Calu3 (cell line): Measurements from ENCODE around the gene ST6GALNAC6. TPM values are rescaled to one million over a fixed set of nuclear protein-coding genes. Genes with fewer than 3 reads are reported as not detected.
A peak's percentile ranks its signal among the peaks of the same experiment; 100 is the strongest.

Experiments
- BruUV-seq: library from RNA; stranded (reverse); fragments of 400-500 nt; replicated peaks from 2 replicates; lab custom pipeline; 2021; lab: Mats Ljungman, UMichigan
- CTCF ChIA-PET: fragments of 300-600 bp; sonication (Branson Sonifier 250); formaldehyde crosslinking; loops from one replicate; lab custom pipeline; 2022; ENCODE audit warnings: antibody characterized with exemption; lab: Charles Lee
- DNase-seq: peaks from one replicate; pipeline ENCODE4 v3.0.0; 2022
- H3K27ac Mint-ChIP-seq: one replicate; pipeline ENCODE4 v1.8.0; 2022; ENCODE audit warnings: mixed read lengths; ENCODE audit not compliant: unreplicated experiment
- H3K27me3 Mint-ChIP-seq: one replicate; pipeline ENCODE4 v1.8.0; 2022; ENCODE audit warnings: mixed read lengths; ENCODE audit not compliant: unreplicated experiment
- H3K36me3 Mint-ChIP-seq: one replicate; pipeline ENCODE4 v1.8.0; 2022; ENCODE audit warnings: mild to moderate bottlenecking, moderate library complexity, mixed read lengths; ENCODE audit not compliant: insufficient read depth, unreplicated experiment
- H3K4me1 Mint-ChIP-seq: one replicate; pipeline ENCODE4 v1.8.0; 2022; ENCODE audit warnings: mild to moderate bottlenecking, low read depth, mixed read lengths; ENCODE audit not compliant: unreplicated experiment
- H3K4me3 Mint-ChIP-seq: one replicate; pipeline ENCODE4 v1.8.0; 2022; ENCODE audit warnings: mild to moderate bottlenecking, low read depth, moderate library complexity, mixed read lengths; ENCODE audit not compliant: unreplicated experiment
- H3K9me3 Mint-ChIP-seq: one replicate; pipeline ENCODE4 v1.8.0; 2022; ENCODE audit warnings: low read depth, mixed read lengths; ENCODE audit not compliant: unreplicated experiment
- intact Hi-C: fragments of 100-400 bp; cut with micrococcal nuclease; formaldehyde crosslinking; loops from one replicate; pipeline ENCODE4 v1.10.0; 2022; ENCODE audit not compliant: unreplicated experiment
- total RNA-seq: library from RNA; stranded (reverse); gene quantifications from 2 replicates; pipeline ENCODE4 v1.2.3, GENCODE V29; 2022
- TF ChIP-seq, protein P1 (sequence below): fragments of 200-600 bp; IDR thresholded peaks from one replicate; pipeline ENCODE4 v1.8.0; 2022; ENCODE audit warnings: antibody characterized with exemption; ENCODE audit not compliant: unreplicated experiment

Gene ST6GALNAC6
- total RNA-seq, 1 experiment from 2014 or later, result 9.1 TPM

DNA sequence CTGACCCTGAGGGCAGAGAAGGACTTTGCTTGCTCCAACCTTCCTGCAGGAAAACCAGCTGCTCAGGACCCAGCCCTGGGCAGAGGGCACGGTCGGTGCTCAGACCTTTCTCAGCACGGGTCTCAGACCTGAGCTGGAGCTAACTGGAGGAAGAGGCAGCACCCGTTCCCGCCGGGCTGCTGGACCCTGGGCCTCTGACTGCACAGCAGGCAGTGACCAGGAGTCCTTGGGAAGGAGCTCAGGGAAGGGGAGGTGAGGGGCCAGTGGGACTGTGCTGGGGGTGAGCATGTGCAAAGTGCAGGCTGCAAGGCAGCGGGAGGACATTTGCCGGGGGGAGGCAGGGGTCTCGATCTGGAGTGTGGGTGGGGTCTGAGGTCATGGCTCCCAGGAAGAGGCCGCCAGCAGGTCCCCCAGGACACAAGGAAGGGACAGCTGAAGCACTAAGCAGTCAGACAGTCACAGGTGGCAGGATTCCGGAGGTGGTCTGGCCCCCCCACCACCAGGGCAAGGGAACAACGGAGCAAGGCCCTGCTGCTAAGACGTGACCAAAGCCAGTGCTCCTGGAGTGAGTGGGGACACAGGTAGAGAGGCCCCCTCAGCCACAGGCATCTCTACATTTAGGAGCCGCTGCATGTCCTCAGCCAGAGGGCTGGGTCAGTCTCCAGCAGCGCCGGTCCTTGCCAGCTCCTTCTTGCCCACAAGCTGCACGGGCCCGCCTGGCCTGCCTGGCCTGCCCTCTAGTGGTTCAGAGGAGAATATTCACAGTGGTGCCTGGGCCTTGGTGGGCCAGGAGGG is 43.0 kb upstream of the ST6GALNAC6 start:
- Mint-ChIP-seq H3K4me1 (peaks cover 16% of the 10 kb centered on the region), H3K36me3 (peaks cover 61% of the 10 kb centered on the region), H3K27me3 (no peaks in the 10 kb centered on the region), H3K4me3 (no peak overlapping the region), H3K27ac (peak overlapping the region; percentile 4), H3K9me3 (no peaks in the 10 kb centered on the region)
- intact Hi-C loops, result loop anchor here (1.0 kb wide), 1 partner anchor 93 kb away; no protein-coding TSS in a partner anchor
- DNase-seq, result peak; percentile 53
- no TSS peak for BruUV-seq
- CTCF ChIA-PET, result interaction anchor here (0.6 to 2.5 kb wide), 5 partner anchors 10 to 335 kb away, joined by 3 to 16 read pairs (median 3); no protein-coding TSS in a partner anchor
- TF ChIP-seq, protein P1, sequence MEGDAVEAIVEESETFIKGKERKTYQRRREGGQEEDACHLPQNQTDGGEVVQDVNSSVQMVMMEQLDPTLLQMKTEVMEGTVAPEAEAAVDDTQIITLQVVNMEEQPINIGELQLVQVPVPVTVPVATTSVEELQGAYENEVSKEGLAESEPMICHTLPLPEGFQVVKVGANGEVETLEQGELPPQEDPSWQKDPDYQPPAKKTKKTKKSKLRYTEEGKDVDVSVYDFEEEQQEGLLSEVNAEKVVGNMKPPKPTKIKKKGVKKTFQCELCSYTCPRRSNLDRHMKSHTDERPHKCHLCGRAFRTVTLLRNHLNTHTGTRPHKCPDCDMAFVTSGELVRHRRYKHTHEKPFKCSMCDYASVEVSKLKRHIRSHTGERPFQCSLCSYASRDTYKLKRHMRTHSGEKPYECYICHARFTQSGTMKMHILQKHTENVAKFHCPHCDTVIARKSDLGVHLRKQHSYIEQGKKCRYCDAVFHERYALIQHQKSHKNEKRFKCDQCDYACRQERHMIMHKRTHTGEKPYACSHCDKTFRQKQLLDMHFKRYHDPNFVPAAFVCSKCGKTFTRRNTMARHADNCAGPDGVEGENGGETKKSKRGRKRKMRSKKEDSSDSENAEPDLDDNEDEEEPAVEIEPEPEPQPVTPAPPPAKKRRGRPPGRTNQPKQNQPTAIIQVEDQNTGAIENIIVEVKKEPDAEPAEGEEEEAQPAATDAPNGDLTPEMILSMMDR, result peak; percentile 69

DNA sequence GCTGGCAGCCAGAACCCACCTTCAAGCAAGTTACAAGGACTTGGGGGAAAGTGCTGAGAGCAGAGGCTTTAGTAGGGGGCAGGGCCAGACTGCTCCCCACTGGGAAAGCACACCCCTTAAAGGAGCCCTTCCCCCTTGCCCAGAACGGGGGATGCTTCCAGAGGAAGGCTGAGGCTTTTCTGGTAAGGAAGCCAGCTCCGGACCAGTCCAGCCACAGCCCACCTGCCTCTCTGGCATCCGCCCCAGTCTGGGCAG is 42.5 kb upstream of the ST6GALNAC6 start:
- H3K9me3 Mint-ChIP-seq, result no peaks in the 10 kb centered on the region
- H3K27ac Mint-ChIP-seq, result no peak overlapping the region
- CTCF ChIA-PET, result interaction anchor here (1.0 kb wide), 1 partner anchor 10 kb away, joined by 3 read pairs; no protein-coding TSS in a partner anchor
- intact Hi-C loops, result no loop called here
- peaks cover 63% of the 10 kb centered on the region for H3K36me3 Mint-ChIP-seq
- BruUV-seq, result no TSS peak
- no peak for DNase-seq
- H3K27me3 Mint-ChIP-seq, result no peaks in the 10 kb centered on the region
- H3K4me3 Mint-ChIP-seq, result no peak overlapping the region
- H3K4me1 Mint-ChIP-seq, result peaks cover 21% of the 10 kb centered on the region
- TF ChIP-seq, protein P1, result no peak

- intact Hi-C loops, result no loop called here
- TF ChIP-seq, protein P1, result no peak
- no peak overlapping the region for H3K27ac Mint-ChIP-seq
- peaks cover 27% of the 10 kb centered on the region for H3K4me1 Mint-ChIP-seq
- BruUV-seq, result no TSS peak
- CTCF ChIA-PET, result interaction anchor here (0.5 kb wide), 1 partner anchor 776 kb away, joined by 3 read pairs; no protein-coding TSS in a partner anchor
- H3K36me3 Mint-ChIP-seq, result peaks cover 69% of the 10 kb centered on the region
- H3K27me3 Mint-ChIP-seq, result no peaks in the 10 kb centered on the region
- H3K4me3 Mint-ChIP-seq, result no peak overlapping the region
- no peaks in the 10 kb centered on the region for H3K9me3 Mint-ChIP-seq
- DNase-seq, result no peak
Observed at GRCh38 chr9:127941062-127941960, 41.9 kb upstream of the ST6GALNAC6 start.

DNA sequence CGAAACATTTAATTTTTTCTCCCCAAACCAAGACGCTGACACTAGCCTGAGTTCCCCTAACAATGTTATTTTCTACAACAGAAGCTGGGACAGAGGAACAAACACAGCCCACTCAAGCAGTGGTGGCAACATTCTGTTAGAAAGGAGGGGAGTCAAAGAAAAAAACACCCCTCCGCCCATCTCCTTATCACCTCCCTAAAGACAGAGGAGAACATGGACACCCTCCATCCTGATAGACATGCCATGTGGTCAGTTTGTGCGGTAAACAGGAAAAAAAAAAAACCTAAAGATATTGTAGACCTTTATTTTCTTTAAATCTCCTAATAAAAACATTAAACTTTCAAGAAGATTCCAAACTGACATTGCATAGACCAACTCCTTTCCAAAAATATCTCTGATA is 41.2 kb upstream of the ST6GALNAC6 start:
- peaks cover 71% of the 10 kb centered on the region for H3K36me3 Mint-ChIP-seq
- no TSS peak for BruUV-seq

More for the DNA sequence above, 41.2 kb upstream of the ST6GALNAC6 start:
- Mint-ChIP-seq H3K4me1 (peaks cover 34% of the 10 kb centered on the region), H3K27me3 (no peaks in the 10 kb centered on the region), H3K4me3 (no peak overlapping the region), H3K27ac (no peak overlapping the region), H3K9me3 (no peaks in the 10 kb centered on the region)
- TF ChIP-seq, protein P1, result no peak
- intact Hi-C loops, result no loop called here
- CTCF ChIA-PET, result interaction anchor here (0.5 kb wide), 1 partner anchor 775 kb away, joined by 3 read pairs; no protein-coding TSS in a partner anchor
- no peak for DNase-seq
